ENCODE data around the gene STPG2.

The STPG2 gene

GRCh38 chr4:98093662-98094061 is 49.6 kb downstream of the STPG2 start:
- DNase-seq (ENCODE audit: low read depth) = no peak

- no peak for DNase-seq (ENCODE audit: low read depth)
Measured at GRCh38 chr4:98092833-98093439, 50.3 kb downstream of the STPG2 start.

GRCh38 chr4:98081936-98082335 is 61.3 kb downstream of the STPG2 start:
- DNase-seq (ENCODE audit: low read depth) = no peak

GRCh38 chr4:98068495-98068894 is 74.8 kb downstream of the STPG2 start:
- DNase-seq (ENCODE audit: low read depth) = no peak

GRCh38 chr4:98055800-98056501 is 87.3 kb downstream of the STPG2 start:
- DNase-seq (ENCODE audit: low read depth) = no peak

- no peak for DNase-seq (ENCODE audit: low read depth)
Measured at GRCh38 chr4:98046665-98047064, 96.6 kb downstream of the STPG2 start.

- no peak for DNase-seq (ENCODE audit: low read depth)
Measured at GRCh38 chr4:98030059-98030458, 113.2 kb downstream of the STPG2 start.

GRCh38 chr4:98027827-98028226 is 115.4 kb downstream of the STPG2 start:
- DNase-seq (ENCODE audit: low read depth) = no peak

GRCh38 chr4:98026362-98026761 is 116.9 kb downstream of the STPG2 start:
- no peak for DNase-seq (ENCODE audit: low read depth)

GRCh38 chr4:98006814-98007412 is 136.4 kb downstream of the STPG2 start:
- DNase-seq (ENCODE audit: low read depth) = no peak

- DNase-seq (ENCODE audit: low read depth) = no peak
Measured at GRCh38 chr4:98006060-98006459, 137.2 kb downstream of the STPG2 start.

GRCh38 chr4:98000940-98001339 is 142.3 kb downstream of the STPG2 start:
- no peak for DNase-seq (ENCODE audit: low read depth)

GRCh38 chr4:97998203-97998602 is 145.1 kb downstream of the STPG2 start:
- DNase-seq (ENCODE audit: low read depth) = no peak

- DNase-seq (ENCODE audit: low read depth) = no peak
Measured at GRCh38 chr4:97994765-97995465, 148.4 kb downstream of the STPG2 start.

GRCh38 chr4:97990409-97990808 is 152.9 kb downstream of the STPG2 start:
- no peak for DNase-seq (ENCODE audit: low read depth)

GRCh38 chr4:97987019-97987648 is 156.1 kb downstream of the STPG2 start:
- no peak for DNase-seq (ENCODE audit: low read depth)

GRCh38 chr4:97984545-97985131 is 158.6 kb downstream of the STPG2 start:
- DNase-seq (ENCODE audit: low read depth) = no peak

GRCh38 chr4:97978791-97979488 is 164.3 kb downstream of the STPG2 start:
- DNase-seq (ENCODE audit: low read depth) = no peak

- DNase-seq (ENCODE audit: low read depth) = no peak
Measured at GRCh38 chr4:97953171-97953941, 189.9 kb downstream of the STPG2 start.

GRCh38 chr4:97952763-97953162 is 190.5 kb downstream of the STPG2 start:
- DNase-seq (ENCODE audit: low read depth) = no peak

- DNase-seq (ENCODE audit: low read depth) = no peak
Measured at GRCh38 chr4:97950836-97951235, 192.4 kb downstream of the STPG2 start.

Data from activated T-cell treated with anti-CD3 and anti-CD28 coated beads for 24 hours (primary cell).